Kidney epithelial cell (primary cell): ENCODE measurements around the gene SPNS2. TPM values are rescaled to one million over a fixed set of nuclear protein-coding genes. Genes with fewer than 3 reads are reported as not detected.

ENCODE experiments used
- DNase-seq: peaks from one replicate; pipeline ENCODE4 v3.0.0-alpha.2; 2010; ENCODE audit warnings: low read depth
- H3K27me3 ChIP-seq: 2 replicates; pipeline ENCODE4 v1.6.0; 2011; ENCODE audit warnings: low read length; ENCODE audit not compliant: control insufficient read depth, insufficient read depth
- H3K36me3 ChIP-seq: 2 replicates; pipeline ENCODE4 v1.5.1; 2011; ENCODE audit warnings: low read length; ENCODE audit not compliant: control insufficient read depth, insufficient read depth
- H3K4me3 ChIP-seq: 2 replicates; pipeline ENCODE4 v1.5.1; 2011; ENCODE audit warnings: low read depth, mild to moderate bottlenecking, control low read depth, low read length
- CTCF ChIP-seq: IDR thresholded peaks from 2 replicates; pipeline ENCODE4 v1.5.1; 2011; ENCODE audit warnings: mild to moderate bottlenecking, moderate library complexity, low read length, control low read depth, inconsistent platforms; ENCODE audit not compliant: insufficient read depth, poor library complexity, severe bottlenecking
- total RNA-seq: library from RNA; depleted of rRNA; stranded (reverse); fragments of >200 nt; gene quantifications from 2 replicates; pipeline ENCODE4 v1.2.3, GENCODE V29; 2015

The SPNS2 gene
- total RNA-seq, 1 donor from 2014 or later: 47.3 TPM

GRCh38 chr17:4559966-4560365 lies 61.3 kb downstream of the SPNS2 start:
- TF ChIP-seq CTCF: no peak
- Histone ChIP-seq H3K27me3 (peaks cover 6% of the 10 kb centered on the region), H3K36me3 (no peaks in the 10 kb centered on the region), H3K4me3 (no peak overlapping the region)
- no peak for DNase-seq

GRCh38 chr17:4560421-4560820 lies 61.7 kb downstream of the SPNS2 start, which contains the start of gene GGT6:
Gene GGT6, minus strand, starts transcription at chr17:4560577. Its CDS starts 56 bp downstream, at chr17:4560521.
- TF ChIP-seq CTCF: no peak
- H3K36me3 ChIP-seq: no peaks in the 10 kb centered on the region
- H3K4me3 ChIP-seq: no peak within 1 kb of the TSS
- H3K27me3 ChIP-seq: peaks cover 6% of the 10 kb centered on the region
- DNase-seq: no peak

- no peak for DNase-seq
- H3K27me3 ChIP-seq: peaks cover 6% of the 10 kb centered on the region
- TF ChIP-seq CTCF: peak; percentile 11
Measured at GRCh38 chr17:4560837-4561256, 62.2 kb downstream of the SPNS2 start.

GRCh38 chr17:4562015-4562969 lies 63.6 kb downstream of the SPNS2 start:
- no peak for DNase-seq
- Histone ChIP-seq H3K36me3 (no peaks in the 10 kb centered on the region), H3K4me3 (no peak overlapping the region), H3K27me3 (peaks cover 6% of the 10 kb centered on the region)
- no peak for TF ChIP-seq CTCF

More at GRCh38 chr17:4560837-4561256, 62.2 kb downstream of the SPNS2 start:
- Histone ChIP-seq H3K4me3 (no peak overlapping the region), H3K36me3 (no peaks in the 10 kb centered on the region)

GRCh38 chr17:4565209-4566141 lies 66.8 kb downstream of the SPNS2 start:
- Histone ChIP-seq H3K27me3 (peaks cover 6% of the 10 kb centered on the region), H3K36me3 (no peaks in the 10 kb centered on the region), H3K4me3 (no peak overlapping the region)
- TF ChIP-seq CTCF: peak; percentile 89
- no peak for DNase-seq
